PC-9 (cell line): ENCODE measurements around the gene RPL13A. TPM values are rescaled to one million over a fixed set of nuclear protein-coding genes. Genes with fewer than 3 reads are reported as not detected.

Source experiments
- Bru-seq: library from RNA; stranded (reverse); fragments of 400-500 nt; gene quantifications from one replicate; lab custom pipeline; 2021; lab: Mats Ljungman, UMichigan
- BruChase-seq, 2 experiments: library from RNA; stranded (reverse); fragments of 400-500 nt; gene quantifications; one replicate each; lab custom pipeline; 2021; lab: Mats Ljungman, UMichigan
- BruUV-seq: library from RNA; stranded (reverse); fragments of 400-500 nt; replicated peaks from 2 replicates; lab custom pipeline; 2021; lab: Mats Ljungman, UMichigan
- CTCF ChIA-PET: fragments of 300-600 bp; sonication (Branson Sonifier 250); formaldehyde crosslinking; loops from one replicate; lab custom pipeline; 2022; ENCODE audit warnings: antibody characterized with exemption; lab: Charles Lee
- POLR2A ChIA-PET: fragments of 300-600 bp; sonication (Branson Sonifier 250); formaldehyde crosslinking; loops from one replicate; lab custom pipeline; 2022; ENCODE audit warnings: antibody characterized with exemption; ENCODE audit not compliant: unreplicated experiment; lab: Charles Lee
- DNase-seq, 2 experiments: peaks; one replicate each; pipeline versions ENCODE4 v3.0.0 to v3.0.0-alpha.2; 2015 to 2022; ENCODE audit warnings: mixed read lengths in 1 of 2
- H2AFZ ChIP-seq: fragments of 200-600 bp; sonication (generic); 2 replicates; pipeline ENCODE4 v1.8.1; 2017; ENCODE audit warnings: antibody characterized with exemption
- H3F3A ChIP-seq: fragments of 200-600 bp; sonication (generic); 2 replicates; pipeline ENCODE4 v1.8.1; 2017; ENCODE audit warnings: antibody characterized with exemption, mild to moderate bottlenecking, low read depth; ENCODE audit not compliant: insufficient read depth
- H3K27ac ChIP-seq: fragments of 200-600 bp; sonication (generic); 2 replicates; pipeline ENCODE4 v1.6.1; 2016; ENCODE audit warnings: mixed run types
- H3K27me3 ChIP-seq: fragments of 200-600 bp; sonication (generic); 2 replicates; pipeline ENCODE4 v1.6.1; 2016; ENCODE audit warnings: low read depth, mixed run types; ENCODE audit not compliant: insufficient read depth
- H3K36me3 ChIP-seq: fragments of 200-600 bp; sonication (generic); 2 replicates; pipeline ENCODE4 v1.6.1; 2016; ENCODE audit warnings: low read depth, mixed run types
- H3K4me1 ChIP-seq: fragments of 200-600 bp; sonication (generic); replicated peaks from 2 replicates; pipeline ENCODE4 v1.6.1; 2016; ENCODE audit warnings: mixed run types; ENCODE audit not compliant: insufficient read depth
- H3K4me2 ChIP-seq: fragments of 200-600 bp; sonication (generic); 2 replicates; pipeline ENCODE4 v1.6.1; 2017; ENCODE audit warnings: mixed run types
- H3K4me3 ChIP-seq: fragments of 200-600 bp; sonication (generic); 2 replicates; pipeline ENCODE4 v1.6.1; 2016; ENCODE audit warnings: mixed run types
- H3K79me2 ChIP-seq: fragments of 200-600 bp; sonication (generic); 2 replicates; pipeline ENCODE4 v1.6.1; 2017; ENCODE audit warnings: low read depth, mixed run types
- H3K9me2 ChIP-seq: fragments of 200-600 bp; sonication (generic); 2 replicates; pipeline ENCODE4 v1.8.1; 2017; ENCODE audit warnings: mild to moderate bottlenecking; ENCODE audit not compliant: insufficient read depth
- H3K9me3 ChIP-seq: fragments of 200-600 bp; sonication (generic); 2 replicates; pipeline ENCODE4 v1.8.1; 2016; ENCODE audit warnings: low read depth; ENCODE audit not compliant: insufficient read depth
- H4K20me1 ChIP-seq: fragments of 200-600 bp; sonication (generic); 2 replicates; pipeline ENCODE4 v1.8.1; 2017; ENCODE audit not compliant: insufficient read depth
- CTCF ChIP-seq: fragments of 200-600 bp; sonication (generic); conservative IDR thresholded peaks from 2 replicates; pipeline ENCODE4 v1.6.1; 2017; ENCODE audit warnings: mixed run types, antibody characterized with exemption, mild to moderate bottlenecking, moderate library complexity
- EZH2 ChIP-seq: fragments of 200-600 bp; sonication (generic); IDR thresholded peaks from 2 replicates; pipeline ENCODE4 v1.8.0; 2017; ENCODE audit warnings: antibody characterized with exemption, low read depth
- intact Hi-C: fragments of 100-400 bp; cut with micrococcal nuclease; formaldehyde crosslinking; loops from one replicate; pipeline ENCODE4 v1.10.0; 2022; ENCODE audit not compliant: unreplicated experiment
- long read RNA-seq: library from polyadenylated mRNA; stranded (forward); transcript quantifications from one replicate; pipeline ENCODE4 v2.0.0, GENCODE V29; 2022
- total RNA-seq: library from RNA; stranded (reverse); gene quantifications from 2 replicates; pipeline ENCODE4 v1.2.3, GENCODE V29; 2021

The RPL13A gene
- 2,360 and 3,865 TPM in 2 replicates for total RNA-seq
- percentile 100 among the genes with signal in this experiment for Bru-seq, nascent RNA
- BruChase-seq, experiment 1, labeled RNA remaining after a 2-hour chase: percentile 99 among the genes with signal in this experiment
- BruChase-seq, experiment 2, labeled RNA remaining after a 6-hour chase: percentile 100 among the genes with signal in this experiment
- long read RNA-seq, transcript RPL13A-214 (8 exons, 1,122 nt): minor isoform, 18 of 1,841 reads
- long read RNA-seq, transcript RPL13A-201 (8 exons, 1,181 nt): major isoform, 1,561 of 1,841 reads
- long read RNA-seq, partial matches to known transcripts: 47 of 1,841 reads
- long read RNA-seq, other reads (novel, unspliced or antisense): 215 of 1,841 reads

- peaks cover 52% of the 10 kb centered on the region for H3K79me2 ChIP-seq
- ChIA-PET POLR2A (interaction anchor here (0.6 kb wide), 1 partner anchor 511 kb away, joined by 7 read pairs; no protein-coding TSS in a partner anchor), CTCF (interaction anchor here (0.6 kb wide), 1 partner anchor 43 kb away, joined by 5 read pairs; no protein-coding TSS in a partner anchor)
- peak; percentile 97 to 99 for DNase-seq
- H3K27ac ChIP-seq: peak within 1 kb of the TSS; percentile 91
- H3K9me3 ChIP-seq: no peaks in the 10 kb centered on the region
- H4K20me1 ChIP-seq: peaks cover 44% of the 10 kb centered on the region
- H3K4me1 ChIP-seq: peaks cover 18% of the 10 kb centered on the region
- TF ChIP-seq CTCF: no peak
- no peaks in the 10 kb centered on the region for H3K9me2 ChIP-seq
- BruUV-seq: TSS peak; percentile 66
- peak within 1 kb of the TSS; percentile 96 for H3K4me2 ChIP-seq
- peak within 1 kb of the TSS; percentile 96 for H3K4me3 ChIP-seq
- peaks cover 48% of the 10 kb centered on the region for H3K36me3 ChIP-seq
- no peaks in the 10 kb centered on the region for H3K27me3 ChIP-seq
- peak within 1 kb of the TSS; percentile 88 for H2AFZ ChIP-seq
- intact Hi-C loops: loop anchor here (1.0 to 2.0 kb wide), 3 partner anchors 9 to 389 kb away; partner anchors contain the start of genes AKT1S1, ALDH16A1, RPS11 and TBC1D17
- H3F3A ChIP-seq: peaks cover 49% of the 10 kb centered on the region
Observed at GRCh38 chr19:49487277-49488045, at the start of gene RPL13A. Gene RPL13A, plus strand, starts transcription at chr19:49487608. Its CDS starts 22 bp downstream, at chr19:49487630.

- intact Hi-C loops: no loop called here
- H3K27ac ChIP-seq: no peak overlapping the region
- peaks cover 26% of the 10 kb centered on the region for H3F3A ChIP-seq
- ChIA-PET CTCF (no interaction called here), POLR2A (no interaction called here)
- H3K27me3 ChIP-seq: peaks cover 43% of the 10 kb centered on the region
- no TSS peak for BruUV-seq
- H3K79me2 ChIP-seq: no peaks in the 10 kb centered on the region
- H3K4me1 ChIP-seq: 0 out of 2 replicates have a peak, but pooled peaks cover 3% of the 10 kb centered on the region
- H2AFZ ChIP-seq: no peak overlapping the region
- no peak for DNase-seq
- no peaks in the 10 kb centered on the region for H3K9me2 ChIP-seq
- H4K20me1 ChIP-seq: no peaks in the 10 kb centered on the region
- no peaks in the 10 kb centered on the region for H3K36me3 ChIP-seq
- no peak for TF ChIP-seq EZH2
- TF ChIP-seq CTCF: no peak
- H3K9me3 ChIP-seq: no peaks in the 10 kb centered on the region
- no peak overlapping the region for H3K4me3 ChIP-seq
- H3K4me2 ChIP-seq: no peak overlapping the region
Observed at GRCh38 chr19:49438261-49438660, 49.1 kb upstream of the RPL13A start.

- H2AFZ ChIP-seq: no peak overlapping the region
Observed at GRCh38 chr19:49439836-49440235, 47.6 kb upstream of the RPL13A start.

More at GRCh38 chr19:49439836-49440235, 47.6 kb upstream of the RPL13A start:
- DNase-seq: no peak
- no peak overlapping the region for H3K4me3 ChIP-seq
- H3K9me3 ChIP-seq: no peaks in the 10 kb centered on the region
- POLR2A ChIA-PET: no interaction called here
- CTCF ChIA-PET: no interaction called here
- H3K27me3 ChIP-seq: peaks cover 43% of the 10 kb centered on the region
- no peak overlapping the region for H3K27ac ChIP-seq
- no peaks in the 10 kb centered on the region for H3K79me2 ChIP-seq
- H3F3A ChIP-seq: peaks cover 25% of the 10 kb centered on the region
- no peak overlapping the region for H3K4me2 ChIP-seq
- intact Hi-C loops: loop anchor here (10.0 kb wide), 1 partner anchor 175 kb away; no protein-coding TSS in a partner anchor
- no TSS peak for BruUV-seq
- TF ChIP-seq EZH2: no peak
- no peak for TF ChIP-seq CTCF
- H4K20me1 ChIP-seq: no peaks in the 10 kb centered on the region
- H3K9me2 ChIP-seq: no peaks in the 10 kb centered on the region
- H3K4me1 ChIP-seq: peaks cover 9% of the 10 kb centered on the region; the same call in 1 of the 2 replicates
- no peaks in the 10 kb centered on the region for H3K36me3 ChIP-seq
